IMR-90 (cell line): ENCODE results near the gene WNK1.

ENCODE experiments used
- BHLHE40 ChIP-seq: fragments of 150-350 bp; IDR thresholded peaks from 2 replicates; pipeline ENCODE4 v1.6.1; 2016; ENCODE audit warnings: mild to moderate bottlenecking, low read depth, low read length
- CHD1 ChIP-seq: IDR thresholded peaks from 2 replicates; pipeline ENCODE4 v1.6.1; 2012; ENCODE audit warnings: low read depth, low read length, improper control_type of control experiment
- CTCF ChIP-seq: conservative IDR thresholded peaks from 2 replicates; pipeline ENCODE4 v1.5.1; 2012; ENCODE audit warnings: mild to moderate bottlenecking, low read depth, low read length, improper control_type of control experiment
- ELK1 ChIP-seq: fragments of 150-350 bp; IDR thresholded peaks from 2 replicates; pipeline ENCODE4 v1.6.1; 2016; ENCODE audit warnings: low read depth, mild to moderate bottlenecking, low read length, moderate library complexity, borderline replicate concordance
- MAFK ChIP-seq: IDR thresholded peaks from 2 replicates; pipeline ENCODE4 v1.6.1; 2012; ENCODE audit warnings: low read depth, low read length, improper control_type of control experiment
- MAZ ChIP-seq: IDR thresholded peaks from 2 replicates; pipeline ENCODE4 v1.6.1; 2012; ENCODE audit warnings: low read depth, mild to moderate bottlenecking, low read length, improper control_type of control experiment, moderate library complexity, borderline replicate concordance
- MXI1 ChIP-seq: IDR thresholded peaks from 2 replicates; pipeline ENCODE4 v1.6.1; 2012; ENCODE audit warnings: low read depth, mild to moderate bottlenecking, low read length, moderate library complexity, borderline replicate concordance
- NFE2L2 ChIP-seq: fragments of 150-350 bp; IDR thresholded peaks from 2 replicates; pipeline ENCODE4 v1.6.1; 2016; ENCODE audit warnings: low read depth, mild to moderate bottlenecking, low read length
- POLR2A ChIP-seq: IDR thresholded peaks from 2 replicates; pipeline ENCODE4 v1.6.1; 2012; ENCODE audit warnings: mild to moderate bottlenecking, low read depth, low read length
- RAD21 ChIP-seq: IDR thresholded peaks from 2 replicates; pipeline ENCODE4 v1.6.1; 2012; ENCODE audit warnings: low read length, improper control_type of control experiment
- RCOR1 ChIP-seq: IDR thresholded peaks from 2 replicates; pipeline ENCODE4 v1.6.1; 2012; ENCODE audit warnings: mild to moderate bottlenecking, low read length, improper control_type of control experiment; ENCODE audit not compliant: insufficient replicate concordance
- RFX5 ChIP-seq: IDR thresholded peaks from 2 replicates; pipeline ENCODE4 v1.8.0; 2012; ENCODE audit warnings: low read depth, mild to moderate bottlenecking, low read length, moderate library complexity
- SMC3 ChIP-seq: fragments of 150-350 bp; IDR thresholded peaks from 2 replicates; pipeline ENCODE4 v1.6.1; 2016; ENCODE audit warnings: low read depth, mild to moderate bottlenecking, antibody characterized with exemption, low read length, moderate library complexity
- USF2 ChIP-seq: fragments of 150-350 bp; IDR thresholded peaks from 2 replicates; pipeline ENCODE4 v1.6.1; 2017; ENCODE audit warnings: mild to moderate bottlenecking, antibody characterized with exemption, low read length, low read depth

GRCh38 chr12:765840-766239 is 13.5 kb downstream of the WNK1 start:
- TF ChIP-seq BHLHE40: no peak
- no peak for TF ChIP-seq CTCF
- no peak for TF ChIP-seq SMC3
- no peak for TF ChIP-seq MAFK
- no peak for TF ChIP-seq RFX5
- TF ChIP-seq POLR2A: no peak
- TF ChIP-seq NFE2L2: no peak
- no peak for TF ChIP-seq CHD1
- TF ChIP-seq USF2: no peak
- TF ChIP-seq ELK1: no peak
- TF ChIP-seq RCOR1: no peak
- TF ChIP-seq RAD21: no peak
- no peak for TF ChIP-seq MXI1
- TF ChIP-seq MAZ: no peak
